ENCODE results near the gene DST.

DNA sequence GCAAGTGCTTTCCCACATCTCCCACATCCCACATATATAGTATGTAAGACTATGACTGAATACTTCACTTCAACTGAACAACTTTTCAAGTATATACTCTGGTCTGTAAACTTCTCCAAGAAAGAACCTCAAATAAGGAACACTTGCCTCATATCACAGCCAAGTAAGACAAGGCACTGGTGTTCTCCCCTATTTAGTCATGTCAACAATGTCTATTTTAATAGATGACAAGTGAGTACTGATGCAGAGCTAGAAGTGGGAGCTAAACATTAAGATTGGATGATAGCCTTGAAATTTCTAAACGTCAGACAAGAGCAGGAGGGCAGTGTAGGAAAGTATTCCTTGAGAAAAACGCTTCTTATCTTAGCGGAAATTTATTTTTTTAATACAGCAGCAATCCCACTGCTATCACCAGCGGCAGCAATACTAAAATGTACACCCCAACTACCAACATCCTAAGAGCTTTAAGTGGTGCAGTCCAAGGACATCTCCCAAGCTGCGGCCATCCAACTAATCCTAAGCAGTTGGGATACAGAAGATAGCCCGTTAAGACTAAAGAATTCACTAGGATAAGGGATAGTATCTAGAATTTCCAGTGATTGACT, 29.3 kb downstream of the DST start:
- TF ChIP-seq CTCF (IDR thresholded peaks at IDR 0.05) (no peak), EZH2phosphoT487 (IDR thresholded peaks at IDR 0.05; ENCODE audit: borderline replicate concordance, low read depth) (no peak), SMC3 (IDR thresholded peaks at IDR 0.05; ENCODE audit: low read depth, low read length) (no peak), YY1 (IDR thresholded peaks at IDR 0.05; ENCODE audit: low read depth) (no peak), RFX5 (IDR thresholded peaks at IDR 0.05; ENCODE audit: low read length) (no peak), RCOR1 (IDR thresholded peaks at IDR 0.05; ENCODE audit: low read length) (no peak), MXI1 (IDR thresholded peaks at IDR 0.05; ENCODE audit: low read depth, low read length) (no peak), MEF2A (IDR thresholded peaks at IDR 0.05; ENCODE audit: borderline replicate concordance, low read depth) (no peak)
- TF ChIP-seq, protein P1, sequence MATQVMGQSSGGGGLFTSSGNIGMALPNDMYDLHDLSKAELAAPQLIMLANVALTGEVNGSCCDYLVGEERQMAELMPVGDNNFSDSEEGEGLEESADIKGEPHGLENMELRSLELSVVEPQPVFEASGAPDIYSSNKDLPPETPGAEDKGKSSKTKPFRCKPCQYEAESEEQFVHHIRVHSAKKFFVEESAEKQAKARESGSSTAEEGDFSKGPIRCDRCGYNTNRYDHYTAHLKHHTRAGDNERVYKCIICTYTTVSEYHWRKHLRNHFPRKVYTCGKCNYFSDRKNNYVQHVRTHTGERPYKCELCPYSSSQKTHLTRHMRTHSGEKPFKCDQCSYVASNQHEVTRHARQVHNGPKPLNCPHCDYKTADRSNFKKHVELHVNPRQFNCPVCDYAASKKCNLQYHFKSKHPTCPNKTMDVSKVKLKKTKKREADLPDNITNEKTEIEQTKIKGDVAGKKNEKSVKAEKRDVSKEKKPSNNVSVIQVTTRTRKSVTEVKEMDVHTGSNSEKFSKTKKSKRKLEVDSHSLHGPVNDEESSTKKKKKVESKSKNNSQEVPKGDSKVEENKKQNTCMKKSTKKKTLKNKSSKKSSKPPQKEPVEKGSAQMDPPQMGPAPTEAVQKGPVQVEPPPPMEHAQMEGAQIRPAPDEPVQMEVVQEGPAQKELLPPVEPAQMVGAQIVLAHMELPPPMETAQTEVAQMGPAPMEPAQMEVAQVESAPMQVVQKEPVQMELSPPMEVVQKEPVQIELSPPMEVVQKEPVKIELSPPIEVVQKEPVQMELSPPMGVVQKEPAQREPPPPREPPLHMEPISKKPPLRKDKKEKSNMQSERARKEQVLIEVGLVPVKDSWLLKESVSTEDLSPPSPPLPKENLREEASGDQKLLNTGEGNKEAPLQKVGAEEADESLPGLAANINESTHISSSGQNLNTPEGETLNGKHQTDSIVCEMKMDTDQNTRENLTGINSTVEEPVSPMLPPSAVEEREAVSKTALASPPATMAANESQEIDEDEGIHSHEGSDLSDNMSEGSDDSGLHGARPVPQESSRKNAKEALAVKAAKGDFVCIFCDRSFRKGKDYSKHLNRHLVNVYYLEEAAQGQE (IDR thresholded peaks at IDR 0.05; ENCODE audit: low read depth, low read length) = no peak

All from SK-N-SH (cell line).